ENCODE measurements around the gene SEPTIN10. TPM values are rescaled to one million over a fixed set of nuclear protein-coding genes. Genes with fewer than 3 reads are reported as not detected.

The SEPTIN10 gene
- total RNA-seq, 1 donor from 2014 or later: 149 TPM

DNA sequence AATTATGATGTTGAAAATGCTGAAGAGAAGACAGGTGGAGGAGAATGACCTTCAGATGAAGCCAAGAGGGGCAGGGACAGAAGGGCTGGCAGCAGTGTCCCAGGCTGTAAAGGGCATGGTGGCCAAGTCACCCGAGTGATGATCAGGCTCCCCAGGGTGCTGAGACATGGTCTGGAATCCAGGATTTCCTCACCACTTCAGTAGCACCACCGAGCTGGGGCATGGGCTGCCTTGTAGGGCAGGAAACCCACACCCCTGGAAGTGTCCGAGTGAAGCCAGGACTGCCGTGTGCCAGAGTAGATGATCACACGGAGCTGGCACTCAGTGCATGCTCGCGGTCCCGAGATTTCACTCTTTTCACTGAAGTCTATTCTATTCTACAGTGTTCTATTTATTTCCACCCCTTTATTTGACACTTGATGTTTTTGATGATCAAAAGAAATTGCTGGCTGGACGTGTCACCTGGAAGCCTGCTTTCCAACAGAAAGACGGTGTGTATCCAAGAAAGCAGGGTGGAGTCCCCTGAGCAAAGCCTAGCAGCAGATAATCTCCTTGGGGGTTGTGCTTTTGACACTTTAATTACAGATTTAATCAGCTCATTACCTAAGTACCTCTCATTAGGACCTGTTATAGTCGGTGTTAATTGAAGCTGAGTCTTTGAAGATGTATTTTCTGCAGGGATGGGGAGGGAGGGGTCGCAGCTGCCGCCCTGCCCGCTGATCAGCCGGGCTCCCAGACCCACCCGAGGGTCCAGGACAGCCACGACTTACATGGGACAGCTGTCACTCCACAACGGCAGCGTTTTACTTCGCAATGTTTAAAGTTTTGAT lies 92.3 kb downstream of the SEPTIN10 start:
- no peak for DNase-seq

GRCh38 chr2:109519513-109519912 lies 94.3 kb downstream of the SEPTIN10 start:
- no peak for DNase-seq

GRCh38 chr2:109517118-109517889 lies 96.5 kb downstream of the SEPTIN10 start:
- DNase-seq: no peak

- DNase-seq: peak; percentile 81
Measured at GRCh38 chr2:109516445-109517117, 97.2 kb downstream of the SEPTIN10 start.

GRCh38 chr2:109514857-109515256 lies 98.9 kb downstream of the SEPTIN10 start:
- no peak for DNase-seq

GRCh38 chr2:109513749-109514588 lies 99.8 kb downstream of the SEPTIN10 start:
- peak; percentile 17 for DNase-seq

- no peak for DNase-seq
Measured at GRCh38 chr2:109513230-109513629, 100.5 kb downstream of the SEPTIN10 start.

DNA sequence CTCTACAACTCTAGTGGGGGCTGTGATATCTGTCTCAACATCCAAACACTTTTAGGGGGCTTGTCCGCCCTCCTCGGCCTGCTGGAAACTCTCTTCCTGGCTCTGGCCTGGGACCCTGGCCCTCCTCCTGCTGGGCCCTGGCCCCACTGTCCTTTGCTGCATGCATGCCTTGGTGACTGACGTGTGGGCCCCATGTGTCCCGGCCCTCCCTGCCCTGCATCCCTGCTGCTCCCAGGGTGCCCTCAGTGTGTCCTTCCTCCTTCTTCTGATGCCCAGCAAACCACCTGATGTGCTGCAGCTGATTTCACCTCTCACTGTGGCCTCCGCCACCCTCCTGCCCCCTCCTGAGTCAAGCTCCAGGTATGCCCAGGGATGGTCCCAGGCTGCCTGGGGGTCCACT lies 101.7 kb downstream of the SEPTIN10 start:
- no peak for DNase-seq

DNA sequence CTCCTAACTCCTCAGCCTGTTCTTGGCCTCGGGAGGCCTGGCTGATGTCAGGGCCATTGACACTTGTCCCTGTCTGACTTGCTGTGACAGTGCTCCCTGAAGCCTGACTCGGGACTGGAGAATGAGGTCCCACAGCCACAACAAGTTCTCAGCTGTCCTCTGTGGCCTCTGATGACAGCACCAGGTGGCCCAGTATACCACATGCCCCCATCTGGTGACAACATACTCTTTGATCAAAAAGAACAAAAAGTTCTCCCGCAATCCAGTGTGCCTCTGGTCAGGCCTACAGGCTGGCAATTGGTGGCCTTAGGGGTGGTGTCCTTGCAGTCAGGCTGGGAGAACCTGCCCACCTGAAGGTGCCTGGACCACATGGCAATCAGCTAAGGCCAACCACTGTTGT lies 102.6 kb downstream of the SEPTIN10 start:
- DNase-seq: no peak

- DNase-seq: peak; percentile 82
Measured at GRCh38 chr2:109510136-109511028, 103.4 kb downstream of the SEPTIN10 start.

- DNase-seq: no peak
Measured at GRCh38 chr2:109508556-109508955, 105.2 kb downstream of the SEPTIN10 start.

DNA sequence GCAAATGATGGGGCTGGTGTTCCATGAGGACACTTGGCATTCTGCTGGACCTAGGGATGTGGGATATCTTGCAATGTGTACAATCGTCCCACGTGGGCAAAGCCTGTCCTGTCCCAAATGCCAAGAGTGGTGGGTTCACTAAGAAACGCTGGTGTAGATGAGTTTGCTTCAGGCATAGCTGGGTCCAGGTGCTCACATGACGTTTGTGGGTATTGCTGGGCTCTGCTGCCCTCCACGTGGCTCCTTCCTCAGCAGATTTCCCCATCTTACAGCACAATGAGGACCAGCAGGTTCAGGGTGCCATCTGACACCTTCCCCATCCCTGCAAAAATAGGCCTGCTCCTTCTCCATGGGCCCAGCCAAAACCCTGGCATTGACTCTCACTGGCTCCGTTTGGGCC lies 105.9 kb downstream of the SEPTIN10 start:
- DNase-seq: no peak

- no peak for DNase-seq
Measured at GRCh38 chr2:109507217-109507616, 106.5 kb downstream of the SEPTIN10 start.

DNA sequence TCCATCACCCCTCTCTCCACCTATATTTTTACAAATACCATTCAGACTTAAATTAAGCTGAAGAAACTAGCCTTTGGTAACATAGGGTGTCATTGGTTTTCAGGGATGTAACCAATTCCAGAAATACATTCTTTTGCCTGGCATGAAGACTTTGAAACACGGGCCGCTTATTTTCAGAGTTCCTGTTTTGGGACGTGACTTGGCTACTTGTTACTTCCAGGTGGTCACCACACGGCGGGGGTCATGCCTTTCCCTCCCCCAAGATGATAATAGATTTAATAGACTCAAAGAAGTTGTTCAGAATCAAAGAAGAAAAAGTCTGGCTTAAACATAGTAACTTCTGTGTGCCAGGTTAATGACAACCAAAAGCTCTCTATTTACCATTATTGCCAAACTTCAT lies 110.6 kb downstream of the SEPTIN10 start:
- DNase-seq: no peak

DNA sequence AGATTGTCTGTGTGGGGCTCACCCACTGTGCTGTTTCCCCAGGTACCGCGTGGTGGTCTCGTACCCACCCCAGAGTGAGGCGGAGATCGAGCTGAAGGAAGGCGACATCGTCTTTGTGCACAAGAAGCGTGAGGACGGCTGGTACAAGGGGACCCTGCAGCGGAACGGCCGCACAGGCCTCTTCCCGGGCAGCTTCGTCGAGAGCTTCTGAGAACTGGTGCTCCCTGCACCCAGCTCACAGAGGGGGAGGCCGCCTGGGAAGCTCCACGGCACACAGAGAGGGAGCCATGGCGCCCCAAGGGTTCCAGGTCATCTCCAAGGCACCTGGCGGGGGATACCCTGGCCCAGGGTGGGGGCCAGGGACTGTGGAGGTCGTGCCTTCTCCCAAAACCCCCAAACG lies 112.3 kb downstream of the SEPTIN10 start:
- no peak for DNase-seq

- no peak for DNase-seq
Measured at GRCh38 chr2:109500910-109501309, 112.9 kb downstream of the SEPTIN10 start.

DNA sequence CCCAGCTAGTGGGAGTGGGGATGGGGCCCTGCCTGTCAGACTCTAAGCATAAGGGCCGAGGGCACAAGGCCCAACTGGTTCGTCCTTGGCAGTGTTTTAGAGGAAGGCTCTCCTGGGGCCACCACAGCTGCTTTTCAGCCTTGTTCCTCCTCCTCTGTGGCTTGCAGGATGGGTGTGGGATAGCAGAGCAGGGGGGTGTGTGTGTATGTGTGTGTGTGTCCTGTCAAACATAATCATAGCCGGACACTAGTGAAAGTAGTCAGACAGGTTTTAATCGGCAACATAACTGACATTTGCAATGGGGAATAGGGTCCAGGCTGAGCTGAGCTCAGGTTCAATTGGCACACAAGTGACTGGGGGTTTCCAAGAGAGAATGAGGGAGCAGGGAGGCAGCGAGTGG lies 114.2 kb downstream of the SEPTIN10 start:
- DNase-seq: no peak

GRCh38 chr2:109498906-109499305 lies 114.9 kb downstream of the SEPTIN10 start:
- no peak for DNase-seq

GRCh38 chr2:109497911-109498870 lies 115.6 kb downstream of the SEPTIN10 start:
- DNase-seq: peak; percentile 35

DNA sequence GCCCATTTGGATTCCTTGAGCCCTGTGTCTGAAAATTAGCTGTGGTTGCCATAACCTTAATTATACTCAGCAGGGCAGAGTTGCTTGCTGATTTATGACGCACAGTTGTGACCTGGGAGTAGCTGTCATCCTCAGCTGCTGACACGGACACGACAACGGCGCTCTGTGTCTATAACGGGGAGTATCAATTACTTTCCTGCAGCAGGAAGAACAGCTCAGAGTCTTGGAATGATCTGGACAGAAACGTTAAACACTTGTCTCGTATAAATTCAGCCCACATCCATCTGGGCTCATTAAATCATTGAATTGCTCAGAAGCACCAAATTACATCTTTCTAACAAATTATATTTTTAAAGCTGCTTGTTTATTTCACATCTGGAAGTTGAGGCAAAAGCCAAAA lies 116.3 kb downstream of the SEPTIN10 start:
- DNase-seq: peak; percentile 71
